Mesendoderm (in vitro differentiated cells): ENCODE results near the gene MLLT1.
A peak's percentile ranks its signal among the peaks of the same experiment; 100 is the strongest.
"Not testable (repeated sequence)": the region's sequence is repeated elsewhere in the genome, so short reads cannot be mapped to it uniquely, and the experiment has no call there.

Experiments used
- DNase-seq: peaks from one replicate; pipeline ENCODE4 v3.0.0; 2013
- H2AK5ac ChIP-seq: 2 replicates; pipeline ENCODE4 v1.6.1; 2013; ENCODE audit warnings: low read length, inconsistent platforms
- H2BK120ac ChIP-seq: 2 replicates; pipeline ENCODE4 v1.6.1; 2013; ENCODE audit warnings: low read depth, mild to moderate bottlenecking, low read length, moderate library complexity, mixed read lengths
- H2BK15ac ChIP-seq: replicated peaks from 2 replicates; pipeline ENCODE4 v1.6.1; 2013; ENCODE audit warnings: low read depth, mild to moderate bottlenecking, moderate library complexity
- H2BK5ac ChIP-seq: 2 replicates; pipeline ENCODE4 v1.6.1; 2013; ENCODE audit warnings: low read length, inconsistent platforms
- H3K18ac ChIP-seq: 2 replicates; pipeline ENCODE4 v1.6.1; 2013; ENCODE audit warnings: mild to moderate bottlenecking, low read length, mixed read lengths
- H3K23ac ChIP-seq: one replicate; pipeline ENCODE4 v1.6.1; 2013; ENCODE audit warnings: low read length
- H3K27ac ChIP-seq: 2 replicates; pipeline ENCODE4 v1.5.1; 2013; ENCODE audit warnings: low read depth, mild to moderate bottlenecking, inconsistent platforms, low read length, moderate library complexity
- H3K27me3 ChIP-seq: 2 replicates; pipeline ENCODE4 v1.6.1; 2013; ENCODE audit warnings: low read length, control low read depth, mild to moderate bottlenecking, inconsistent platforms; ENCODE audit not compliant: insufficient read depth, poor library complexity
- H3K36me3 ChIP-seq: 2 replicates; pipeline ENCODE4 v1.6.1; 2013; ENCODE audit warnings: low read length, inconsistent platforms; ENCODE audit not compliant: control insufficient read depth, insufficient read depth
- H3K4ac ChIP-seq: one replicate; pipeline ENCODE4 v1.6.1; 2013; ENCODE audit warnings: low read depth, mild to moderate bottlenecking, low read length, moderate library complexity
- H3K4me1 ChIP-seq: 2 replicates; pipeline ENCODE4 v1.6.1; 2013; ENCODE audit warnings: low read depth, low read length, inconsistent platforms; ENCODE audit not compliant: control insufficient read depth
- H3K4me2 ChIP-seq: 2 replicates; pipeline ENCODE4 v1.6.1; 2013; ENCODE audit warnings: low read length
- H3K4me3 ChIP-seq: 2 replicates; pipeline ENCODE4 v1.5.1; 2013; ENCODE audit warnings: mild to moderate bottlenecking, low read length
- H3K56ac ChIP-seq: one replicate; pipeline ENCODE4 v1.6.1; 2013; ENCODE audit warnings: low read length
- H3K79me1 ChIP-seq: 2 replicates; pipeline ENCODE4 v1.6.1; 2013; ENCODE audit warnings: low read length, inconsistent platforms
- H3K79me2 ChIP-seq: 2 replicates; pipeline ENCODE4 v1.6.1; 2013; ENCODE audit warnings: mild to moderate bottlenecking, low read length; ENCODE audit not compliant: control insufficient read depth, insufficient read depth
- H3K9ac ChIP-seq: 2 replicates; pipeline ENCODE4 v1.6.1; 2013; ENCODE audit warnings: low read length, inconsistent platforms
- H4K5ac ChIP-seq: one replicate; pipeline ENCODE4 v1.6.1; 2013; ENCODE audit warnings: low read length
- H4K8ac ChIP-seq: one replicate; pipeline ENCODE4 v1.6.1; 2013; ENCODE audit warnings: low read depth, mild to moderate bottlenecking, control low read depth, low read length, moderate library complexity
- whole genome bisulfite sequencing: extraction: QIAGEN DNeasy Blood & Tissue Kit; methylation state at CpG from one replicate; pipeline ENCODE4 v1.1.7; 2013; ENCODE audit warnings: low lambda C conversion rate, missing lambda C conversion rate; ENCODE audit not compliant: insufficient coverage; ENCODE audit errors: extremely low coverage; 5-methylcytosine and 5-hydroxymethylcytosine counted together

Gene MLLT1

GRCh38 chr19:6297202-6297601 lies 17.4 kb upstream of the MLLT1 start:
- H4K8ac ChIP-seq = no peak overlapping the region
- no peak overlapping the region for H3K9ac ChIP-seq
- H3K27ac ChIP-seq = no peak overlapping the region
- H3K4me2 ChIP-seq = no peak overlapping the region
- no peak overlapping the region for H3K23ac ChIP-seq
- H3K4ac ChIP-seq = no peak overlapping the region
- no peak overlapping the region for H2BK15ac ChIP-seq
- DNase-seq = no peak
- no peak overlapping the region for H3K18ac ChIP-seq
- H3K56ac ChIP-seq = no peak overlapping the region
- H3K36me3 ChIP-seq = no peaks in the 10 kb centered on the region
- H4K5ac ChIP-seq = no peak overlapping the region
- H3K79me1 ChIP-seq = no peaks in the 10 kb centered on the region
- no CpG with 5 or more reads among the region's 6 CpGs for WGBS
- H2BK5ac ChIP-seq = no peak overlapping the region
- H3K27me3 ChIP-seq = no peaks in the 10 kb centered on the region
- H3K4me1 ChIP-seq = no peaks in the 10 kb centered on the region
- H3K4me3 ChIP-seq = no peak overlapping the region
- no peaks in the 10 kb centered on the region for H3K79me2 ChIP-seq
- H2BK120ac ChIP-seq = no peak overlapping the region
- no peak overlapping the region for H2AK5ac ChIP-seq

DNA sequence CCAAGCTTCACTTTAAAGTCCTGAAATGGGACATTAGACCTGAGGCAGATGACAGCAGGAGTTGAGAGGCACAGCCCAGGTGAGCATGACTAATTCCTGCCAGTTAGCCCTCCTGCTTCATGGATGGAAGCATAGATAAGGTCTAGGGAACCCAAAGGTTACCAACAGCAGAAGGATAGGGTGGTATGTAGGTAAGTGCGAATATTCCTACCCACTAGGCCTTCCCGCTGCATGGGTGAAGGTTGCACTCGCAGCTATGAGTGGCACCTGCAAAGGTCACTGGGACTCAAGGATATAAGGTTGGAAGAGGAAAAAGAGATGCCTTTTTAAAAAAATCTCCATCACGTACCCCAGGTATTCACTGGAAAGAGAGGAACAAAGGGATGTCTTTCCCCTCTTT lies 12.2 kb upstream of the MLLT1 start:
- no peaks in the 10 kb centered on the region for H3K79me1 ChIP-seq
- H2BK5ac ChIP-seq = no peak overlapping the region
- H3K23ac ChIP-seq = no peak overlapping the region
- no peak overlapping the region for H4K5ac ChIP-seq
- no CpG with 5 or more reads among the region's 4 CpGs for WGBS
- H2BK15ac ChIP-seq = no peak overlapping the region
- no peaks in the 10 kb centered on the region for H3K27me3 ChIP-seq
- H2AK5ac ChIP-seq = no peak overlapping the region
- H3K4me3 ChIP-seq = no peak overlapping the region
- H3K18ac ChIP-seq = no peak overlapping the region
- H3K4ac ChIP-seq = no peak overlapping the region
- H3K27ac ChIP-seq = no peak overlapping the region
- H4K8ac ChIP-seq = no peak overlapping the region
- H3K36me3 ChIP-seq = no peaks in the 10 kb centered on the region
- no peaks in the 10 kb centered on the region for H3K4me1 ChIP-seq
- no peak overlapping the region for H3K56ac ChIP-seq
- H3K4me2 ChIP-seq = no peak overlapping the region
- H3K9ac ChIP-seq = no peak overlapping the region
- no peak for DNase-seq
- no peak overlapping the region for H2BK120ac ChIP-seq
- H3K79me2 ChIP-seq = no peaks in the 10 kb centered on the region

GRCh38 chr19:6288737-6289136 lies 9.0 kb upstream of the MLLT1 start:
- H3K4me2 ChIP-seq = no peak overlapping the region
- H3K79me2 ChIP-seq = no peaks in the 10 kb centered on the region
- DNase-seq = no peak
- no CpG with 5 or more reads among the region's 1 CpG for whole genome bisulfite sequencing
- no peak overlapping the region for H3K4ac ChIP-seq
- H2BK120ac ChIP-seq = no peak overlapping the region
- H3K9ac ChIP-seq = no peak overlapping the region
- no peak overlapping the region for H3K18ac ChIP-seq
- H4K5ac ChIP-seq = no peak overlapping the region
- no peaks in the 10 kb centered on the region for H3K27me3 ChIP-seq
- H3K56ac ChIP-seq = no peak overlapping the region
- no peaks in the 10 kb centered on the region for H3K79me1 ChIP-seq
- no peak overlapping the region for H3K4me3 ChIP-seq
- no peak overlapping the region for H2AK5ac ChIP-seq
- H3K36me3 ChIP-seq = no peaks in the 10 kb centered on the region
- no peak overlapping the region for H2BK15ac ChIP-seq
- no peak overlapping the region for H3K23ac ChIP-seq
- H4K8ac ChIP-seq = no peak overlapping the region
- H2BK5ac ChIP-seq = no peak overlapping the region
- no peak overlapping the region for H3K27ac ChIP-seq
- H3K4me1 ChIP-seq = no peaks in the 10 kb centered on the region

DNA sequence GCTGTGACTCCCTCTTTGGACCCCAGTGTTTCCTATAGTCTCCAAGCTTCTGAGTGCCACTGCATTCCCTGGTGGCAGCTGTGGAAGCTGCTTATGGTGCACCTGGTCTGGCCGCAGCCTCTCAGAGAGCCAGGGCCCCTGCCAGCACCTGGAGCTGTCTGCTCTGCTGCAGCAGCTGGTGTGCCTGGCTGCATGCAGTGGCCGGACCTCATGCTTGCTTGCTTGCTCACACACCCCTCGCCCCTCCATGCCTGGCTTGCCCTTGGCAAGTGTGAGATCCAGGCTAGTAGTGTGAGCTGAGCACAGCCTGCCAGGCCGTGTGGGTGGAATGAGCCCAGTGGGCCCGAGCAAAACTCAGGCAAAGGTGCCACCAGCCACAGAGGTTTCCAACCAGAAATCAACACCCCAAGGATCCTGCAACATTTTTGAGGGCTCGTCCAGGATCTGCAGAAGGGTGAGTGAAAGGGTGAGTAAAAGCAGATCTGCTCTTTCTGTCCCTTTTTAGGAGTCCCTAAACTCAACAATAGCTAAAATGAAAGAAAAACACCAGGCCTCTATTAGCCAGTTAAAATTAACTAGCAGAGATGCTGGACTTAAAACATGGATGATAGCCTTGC lies 7.6 kb upstream of the MLLT1 start:
- no peak overlapping the region for H3K4ac ChIP-seq
- no CpG with 5 or more reads among the region's 6 CpGs for WGBS
- H3K36me3 ChIP-seq = no peaks in the 10 kb centered on the region
- no peaks in the 10 kb centered on the region for H3K79me1 ChIP-seq
- H3K4me1 ChIP-seq = no peaks in the 10 kb centered on the region
- DNase-seq = peak; percentile 57
- no peak overlapping the region for H2BK15ac ChIP-seq
- H2AK5ac ChIP-seq = no peak overlapping the region
- H3K4me3 ChIP-seq = no peak overlapping the region
- no peaks in the 10 kb centered on the region for H3K27me3 ChIP-seq
- H4K5ac ChIP-seq = no peak overlapping the region
- no peak overlapping the region for H3K9ac ChIP-seq
- no peak overlapping the region for H4K8ac ChIP-seq
- no peak overlapping the region for H3K23ac ChIP-seq
- no peaks in the 10 kb centered on the region for H3K79me2 ChIP-seq
- no peak overlapping the region for H2BK120ac ChIP-seq
- no peak overlapping the region for H3K56ac ChIP-seq
- no peak overlapping the region for H2BK5ac ChIP-seq
- H3K18ac ChIP-seq = no peak overlapping the region
- H3K27ac ChIP-seq = no peak overlapping the region
- H3K4me2 ChIP-seq = no peak overlapping the region

DNA sequence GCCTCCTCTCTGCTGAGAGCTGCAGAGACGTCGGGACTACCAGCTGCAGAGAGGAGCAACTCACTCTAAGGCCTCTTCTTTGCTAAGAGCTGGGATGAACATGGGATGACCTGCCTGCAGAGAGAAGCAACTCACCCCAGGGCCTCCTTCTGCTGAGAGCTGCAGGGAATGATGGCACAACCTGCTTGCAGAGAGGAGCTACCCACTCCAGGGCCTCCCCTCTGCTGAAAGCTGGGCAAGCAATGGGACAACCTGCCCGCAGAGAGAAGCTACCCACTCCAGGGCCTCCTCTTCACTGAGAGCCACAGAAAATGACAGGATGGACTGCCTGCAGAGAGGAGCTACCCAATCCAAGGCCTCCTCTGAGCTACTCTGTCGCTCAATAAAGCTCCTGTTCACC lies 6.9 kb upstream of the MLLT1 start:
- DNase-seq = no peak
- no peak overlapping the region for H3K4me3 ChIP-seq
- no peak overlapping the region for H3K56ac ChIP-seq
- no peak overlapping the region for H2BK15ac ChIP-seq
- H3K27me3 ChIP-seq = no peaks in the 10 kb centered on the region
- no peak overlapping the region for H3K27ac ChIP-seq
- no peaks in the 10 kb centered on the region for H3K4me1 ChIP-seq
- no peaks in the 10 kb centered on the region for H3K79me1 ChIP-seq
- no peak overlapping the region for H2BK5ac ChIP-seq
- H3K18ac ChIP-seq = no peak overlapping the region
- no peak overlapping the region for H2AK5ac ChIP-seq
- no peak overlapping the region for H3K4me2 ChIP-seq
- no peak overlapping the region for H4K5ac ChIP-seq
- no CpG with 5 or more reads among the region's 4 CpGs for WGBS
- H3K23ac ChIP-seq = no peak overlapping the region
- H3K36me3 ChIP-seq = no peaks in the 10 kb centered on the region
- no peaks in the 10 kb centered on the region for H3K79me2 ChIP-seq
- H3K4ac ChIP-seq = no peak overlapping the region
- no peak overlapping the region for H4K8ac ChIP-seq
- no peak overlapping the region for H2BK120ac ChIP-seq
- H3K9ac ChIP-seq = no peak overlapping the region

DNA sequence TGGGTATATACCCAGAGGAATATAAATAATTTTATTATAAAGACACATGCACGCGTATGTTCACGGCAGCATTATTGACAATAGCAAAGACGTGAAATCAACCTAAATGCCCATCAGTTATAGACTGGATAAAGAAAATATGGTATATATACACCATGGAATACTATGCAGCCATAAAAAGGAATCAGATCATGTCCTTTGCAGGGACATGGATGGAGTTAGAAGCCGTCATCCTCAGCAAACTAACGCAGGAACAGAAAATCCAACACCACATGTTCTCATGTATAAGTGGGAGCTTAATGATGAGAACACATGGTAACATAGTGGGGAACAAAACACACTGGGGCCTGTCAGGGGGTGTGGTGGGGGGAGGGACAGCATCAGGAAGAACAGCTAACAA lies 2.6 kb upstream of the MLLT1 start:
- H3K4me2 ChIP-seq, H3K9ac ChIP-seq, H3K36me3 ChIP-seq, H2AK5ac ChIP-seq, H3K27me3 ChIP-seq, H4K8ac ChIP-seq, H3K18ac ChIP-seq, H3K4me1 ChIP-seq, H2BK15ac ChIP-seq, H2BK120ac ChIP-seq, H3K4me3 ChIP-seq, H3K23ac ChIP-seq, H2BK5ac ChIP-seq, H4K5ac ChIP-seq, H3K4ac ChIP-seq, H3K56ac ChIP-seq, H3K27ac ChIP-seq, DNase-seq: not testable (repeated sequence)
- H3K79me1 ChIP-seq = peaks cover 13% of the 10 kb centered on the region
- no CpG with 5 or more reads among the region's 6 CpGs for WGBS
- H3K79me2 ChIP-seq = peaks cover 20% of the 10 kb centered on the region
